Activated CD8-positive, alpha-beta memory T cell treated with anti-CD3 and anti-CD28 coated beads, Interleukin-2, amount 50 U/mL, for 4 hours (primary cell): ENCODE results near the gene MAPK1.
"Not testable (repeated sequence)": the region's sequence is repeated elsewhere in the genome, so short reads cannot be mapped to it uniquely, and the experiment has no call there.

Experiments
- DNase-seq: peaks from one replicate; pipeline ENCODE4 v3.0.0-alpha.2; 2020

The MAPK1 gene

DNA sequence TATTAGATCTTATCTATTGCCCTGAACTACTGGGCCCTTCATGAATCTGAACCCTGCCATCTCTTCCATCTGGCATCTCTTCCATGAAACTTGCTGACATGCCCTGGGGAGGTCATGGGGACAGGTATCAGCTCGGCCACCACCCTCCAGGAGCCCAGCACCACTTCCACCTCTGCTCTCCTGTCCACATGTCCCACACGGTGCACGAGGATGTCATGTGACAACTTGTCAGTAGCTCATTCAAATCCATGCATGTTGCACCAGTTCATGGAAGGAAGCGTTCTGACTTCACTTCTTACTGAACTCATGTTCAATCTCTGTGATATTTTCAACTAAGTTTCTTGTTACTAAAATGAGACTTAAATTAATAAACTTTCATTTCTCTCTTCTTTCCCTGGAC is 148.4 kb downstream of the MAPK1 start:
- DNase-seq: no peak

DNA sequence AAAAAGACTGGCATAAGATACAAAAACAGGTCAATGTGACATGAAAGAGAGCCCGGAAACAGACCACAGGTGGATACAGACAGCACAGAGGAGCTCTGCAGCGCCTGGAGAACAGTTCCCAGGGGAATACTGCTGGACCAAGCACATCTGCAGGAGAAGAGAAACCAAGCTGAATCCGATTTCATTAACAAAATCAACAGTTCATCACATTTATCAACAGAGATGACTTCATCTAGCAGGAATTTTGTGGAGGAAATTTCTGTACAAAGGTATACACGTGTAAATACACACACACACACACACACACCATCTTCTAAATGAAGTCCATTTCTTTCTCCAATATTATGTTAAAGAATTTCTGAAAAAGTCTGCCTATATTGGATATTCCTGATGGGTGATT is 148.9 kb downstream of the MAPK1 start:
- no peak for DNase-seq

GRCh38 chr22:21716395-21717122 is 150.9 kb downstream of the MAPK1 start:
- not testable (repeated sequence) for DNase-seq

- DNase-seq: no peak
These were observed 152.7 kb downstream of the MAPK1 start for GRCh38 chr22:21714786-21715185.

GRCh38 chr22:21714059-21714770 is 153.2 kb downstream of the MAPK1 start:
- no peak for DNase-seq

DNA sequence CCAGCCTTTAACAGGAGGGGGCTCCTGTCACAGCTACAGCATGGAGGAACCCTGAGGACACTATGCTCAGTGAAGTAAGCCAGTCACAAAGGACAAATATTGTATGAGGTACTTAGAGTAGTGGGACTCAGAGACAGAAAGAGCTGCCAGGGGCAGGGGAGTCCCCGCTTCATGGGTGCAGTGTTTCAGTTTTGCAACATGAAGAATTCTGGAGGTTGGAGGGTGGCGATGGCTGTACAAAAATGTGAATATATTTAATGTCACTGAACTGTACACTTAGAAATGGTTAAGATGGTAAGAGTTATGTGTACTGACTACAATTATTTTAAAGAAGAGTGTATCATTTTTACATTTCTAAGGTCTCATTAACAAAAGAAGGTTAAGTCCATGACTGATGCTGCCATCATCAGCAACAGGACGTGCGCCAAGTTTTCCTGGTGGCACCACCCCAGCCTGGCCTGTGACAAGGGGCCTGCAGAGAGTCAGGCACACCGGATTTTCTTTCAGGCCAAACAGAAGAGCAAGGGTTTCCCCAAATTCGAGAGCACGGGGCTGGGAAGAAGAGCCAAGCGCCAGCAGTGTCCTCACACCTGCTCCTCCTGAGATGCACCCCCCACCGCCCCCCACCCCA is 153.9 kb downstream of the MAPK1 start:
- no peak for DNase-seq

GRCh38 chr22:21712751-21713427 is 154.6 kb downstream of the MAPK1 start:
- DNase-seq: peak; percentile 57

- DNase-seq: no peak
These were observed 155.6 kb downstream of the MAPK1 start for GRCh38 chr22:21711851-21712250.

DNA sequence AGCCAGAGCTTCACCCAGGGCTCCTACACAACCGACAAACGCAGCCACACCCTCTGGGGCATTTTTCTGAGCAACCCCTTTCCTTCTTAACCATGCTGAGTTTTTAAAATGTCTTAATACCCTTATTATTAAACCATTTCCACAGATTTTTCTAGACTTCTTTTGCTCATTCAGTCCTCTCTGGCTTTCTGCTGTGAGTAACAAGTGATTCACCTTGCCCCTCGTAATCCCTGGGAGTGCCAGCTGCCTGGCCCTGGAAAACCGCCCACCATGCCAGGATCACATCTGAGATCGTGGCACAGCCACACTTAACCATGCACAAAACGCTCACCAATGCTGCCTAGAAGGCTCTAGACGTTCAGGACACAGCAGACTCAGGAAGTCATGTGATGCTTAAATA is 157.3 kb downstream of the MAPK1 start:
- DNase-seq: no peak

GRCh38 chr22:21709688-21710087 is 157.8 kb downstream of the MAPK1 start:
- no peak for DNase-seq

DNA sequence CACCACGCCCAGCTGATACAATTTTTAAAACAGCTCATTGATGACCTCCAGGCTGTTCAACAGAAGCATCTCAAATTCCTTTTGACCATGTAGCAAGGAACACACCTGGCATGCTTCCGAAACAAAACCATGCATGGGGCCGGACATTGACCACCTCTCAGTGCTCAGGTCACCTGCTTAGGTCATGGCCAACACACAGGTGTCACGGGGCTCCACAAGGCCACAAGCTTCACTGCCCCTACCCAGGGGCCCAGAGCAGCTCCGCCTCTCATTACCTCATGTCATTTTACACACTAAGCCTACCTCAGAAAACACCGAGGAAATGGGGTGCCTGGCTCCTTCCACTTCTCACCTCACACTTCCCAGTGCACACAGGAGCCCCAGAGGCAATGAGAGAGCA is 158.5 kb downstream of the MAPK1 start:
- no peak for DNase-seq

DNA sequence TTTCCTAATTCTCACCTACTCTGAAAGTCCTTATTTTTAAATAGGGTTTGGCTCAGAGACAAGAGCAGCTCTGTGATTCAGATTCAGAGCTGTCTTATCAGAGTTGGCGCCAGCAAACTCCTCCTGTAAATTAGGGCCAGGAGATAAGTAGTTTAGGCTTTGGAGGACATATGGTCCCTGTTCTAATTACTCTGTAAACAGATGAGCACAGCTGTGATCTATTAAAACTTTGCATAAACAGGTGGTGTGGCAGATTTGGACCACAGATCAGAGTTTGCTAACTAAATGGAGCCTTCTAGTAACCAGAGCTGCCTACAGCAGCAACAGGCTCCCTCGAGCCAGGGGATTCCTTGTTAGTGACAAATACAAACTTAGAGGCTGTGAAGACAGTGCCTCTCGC is 159.8 kb downstream of the MAPK1 start:
- DNase-seq: no peak
